GM19467 (cell line): ENCODE data around the gene OPRL1.

ENCODE experiments used
- ATAC-seq: cut with Tn5 transposase; IDR thresholded peaks from one replicate; pipeline ENCODE4 v1.9.1; 2021; ENCODE audit warnings: mild to moderate bottlenecking, moderate library complexity; ENCODE audit not compliant: unreplicated experiment

Gene OPRL1

GRCh38 chr20:64101731-64102621, 22.1 kb downstream of the OPRL1 start:
- ATAC-seq, result no peak

GRCh38 chr20:64102647-64103354, 22.9 kb downstream of the OPRL1 start:
- ATAC-seq, result no peak

DNA sequence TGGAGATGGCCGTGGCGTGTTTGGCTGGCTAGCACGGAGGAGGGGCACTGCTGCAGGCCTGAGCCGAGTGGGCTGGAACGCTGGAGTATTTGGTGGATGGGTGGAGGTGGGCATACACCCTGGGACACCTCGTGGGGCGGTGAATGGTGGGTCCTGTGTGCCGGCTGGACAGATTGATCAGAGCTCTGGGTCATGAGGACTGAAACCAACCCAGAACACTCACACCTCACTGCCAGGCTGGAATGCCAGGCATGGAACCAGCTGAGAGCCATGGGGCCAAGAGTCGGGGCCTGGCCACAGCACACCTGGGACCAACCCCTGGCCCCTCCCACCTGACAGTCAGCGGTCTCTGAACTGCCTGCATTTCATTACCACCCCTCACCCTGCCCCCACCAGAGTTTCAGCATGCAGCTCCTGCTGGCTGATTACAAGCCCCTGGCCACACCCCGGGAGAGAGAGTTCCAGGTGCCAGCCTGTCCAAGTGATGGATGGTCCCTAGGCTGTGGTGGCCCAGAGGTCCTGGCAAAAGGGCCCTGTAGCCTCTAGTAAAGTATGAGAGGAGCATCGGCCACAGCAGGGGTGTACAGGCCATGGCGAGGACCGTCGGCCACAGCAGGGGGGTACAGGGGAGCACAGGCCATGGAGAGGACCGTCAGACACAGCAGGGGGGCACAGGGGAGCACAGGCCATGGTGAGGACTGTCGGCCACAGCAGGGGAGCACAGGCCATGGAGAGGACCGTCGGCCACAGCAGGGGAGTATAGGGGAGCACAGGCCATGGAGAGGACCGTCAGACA, 24.2 kb downstream of the OPRL1 start:
- no peak for ATAC-seq

DNA sequence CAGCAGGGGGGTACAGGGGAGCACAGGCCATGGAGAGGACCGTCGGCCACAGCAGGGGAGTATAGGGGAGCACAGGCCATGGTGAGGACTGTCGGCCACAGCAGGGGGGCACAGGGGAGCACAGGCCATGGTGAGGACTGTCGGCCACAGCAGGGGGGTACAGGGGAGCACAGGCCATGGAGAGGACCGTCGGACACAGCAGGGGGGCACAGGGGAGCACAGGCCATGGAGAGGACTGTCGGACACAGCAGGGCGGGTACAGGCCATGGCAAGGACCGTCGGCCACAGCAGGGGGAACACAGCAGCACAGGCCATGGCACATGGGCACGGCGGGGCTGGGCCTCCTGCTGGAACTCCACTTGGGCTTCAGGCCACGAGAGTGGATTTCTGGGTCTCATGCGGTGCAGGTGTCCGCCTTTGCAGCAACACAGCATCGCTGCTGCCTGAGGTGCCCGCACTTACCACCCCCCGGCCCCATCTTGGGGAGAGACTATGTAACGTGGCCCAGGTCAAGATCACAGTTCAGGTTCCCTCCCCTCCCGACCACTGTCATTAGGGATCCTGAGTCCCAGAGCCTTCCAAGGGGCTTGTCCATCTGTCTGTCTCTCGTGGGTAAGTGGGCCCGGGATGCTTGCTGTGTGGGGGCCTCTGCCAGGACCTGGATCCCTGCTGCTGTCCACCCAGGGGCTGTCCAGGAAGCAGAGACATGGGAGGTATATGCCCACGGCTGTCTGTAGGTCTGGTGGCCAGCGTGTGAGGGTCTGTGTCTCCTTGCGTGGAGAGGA, 25.0 kb downstream of the OPRL1 start:
- no peak for ATAC-seq

GRCh38 chr20:64105846-64106434, 26.1 kb downstream of the OPRL1 start:
- no peak for ATAC-seq

DNA sequence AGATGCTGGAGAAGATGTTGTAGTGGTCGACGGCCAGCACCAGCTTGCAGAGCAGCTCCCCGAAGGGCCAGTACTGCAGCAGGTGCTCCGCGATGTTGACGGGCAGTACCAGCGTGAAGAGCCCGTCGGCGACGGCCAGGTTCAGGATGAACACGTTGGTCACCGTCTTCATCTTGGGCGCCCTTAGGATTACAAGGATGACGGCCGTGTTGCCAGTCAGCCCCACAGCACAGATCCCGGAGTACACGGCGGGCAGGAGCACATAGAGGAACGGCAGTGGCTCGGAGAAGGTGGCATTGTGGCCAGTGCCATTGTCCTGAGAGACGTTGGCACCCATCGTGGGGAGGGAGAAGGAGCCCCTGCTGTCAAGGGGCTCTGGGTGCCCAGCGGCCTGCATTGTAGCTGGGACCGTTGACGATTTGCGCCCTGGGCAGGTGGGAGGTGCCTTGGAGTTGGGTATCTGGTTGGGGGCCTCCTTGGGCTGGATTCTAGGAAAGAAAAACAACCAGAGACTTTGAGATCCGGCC, 26.6 kb downstream of the OPRL1 start:
- ATAC-seq, result no peak

- ATAC-seq, result no peak
These were observed 27.3 kb downstream of the OPRL1 start, which contains the start of gene NPBWR2 for GRCh38 chr20:64106981-64107735. Gene NPBWR2 (minus strand): TSS chr20:64107565. CDS start chr20:64106831, 734 bp downstream.

DNA sequence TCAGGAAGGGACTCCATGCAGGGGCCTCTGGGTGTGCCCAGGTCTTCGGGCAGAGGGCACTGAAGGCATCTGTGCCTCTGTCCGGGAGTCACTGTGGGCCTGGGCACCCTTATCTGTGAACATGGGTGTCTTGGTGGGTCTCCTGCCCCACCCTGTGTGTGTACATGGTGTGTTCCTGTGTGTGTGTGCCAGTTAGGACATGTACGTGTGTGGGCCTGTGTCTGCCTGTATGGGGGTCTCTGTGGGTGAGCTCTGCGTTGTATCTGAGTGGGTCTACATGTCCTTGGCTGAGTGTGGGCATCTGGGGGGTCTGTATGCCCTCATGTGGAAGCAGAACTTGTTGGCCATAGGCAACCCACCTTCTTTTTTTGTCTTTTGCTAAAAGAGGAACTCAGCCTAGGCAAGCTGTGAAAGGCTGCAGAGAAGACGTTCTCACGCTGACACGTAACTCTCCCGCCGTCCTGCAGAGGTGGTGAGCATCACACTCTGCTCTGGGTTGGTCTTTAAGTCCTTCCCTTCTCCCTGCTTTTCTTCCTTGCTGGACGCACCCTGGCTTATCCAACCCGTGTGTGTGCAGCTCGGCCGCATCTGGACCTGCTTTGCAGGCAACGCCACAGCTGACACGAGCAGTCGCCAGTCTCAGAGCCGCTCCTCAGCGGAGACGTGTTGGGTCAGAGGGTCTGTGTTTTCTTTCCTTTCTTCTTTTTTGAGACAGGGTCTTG, 28.0 kb downstream of the OPRL1 start:
- ATAC-seq, result no peak

DNA sequence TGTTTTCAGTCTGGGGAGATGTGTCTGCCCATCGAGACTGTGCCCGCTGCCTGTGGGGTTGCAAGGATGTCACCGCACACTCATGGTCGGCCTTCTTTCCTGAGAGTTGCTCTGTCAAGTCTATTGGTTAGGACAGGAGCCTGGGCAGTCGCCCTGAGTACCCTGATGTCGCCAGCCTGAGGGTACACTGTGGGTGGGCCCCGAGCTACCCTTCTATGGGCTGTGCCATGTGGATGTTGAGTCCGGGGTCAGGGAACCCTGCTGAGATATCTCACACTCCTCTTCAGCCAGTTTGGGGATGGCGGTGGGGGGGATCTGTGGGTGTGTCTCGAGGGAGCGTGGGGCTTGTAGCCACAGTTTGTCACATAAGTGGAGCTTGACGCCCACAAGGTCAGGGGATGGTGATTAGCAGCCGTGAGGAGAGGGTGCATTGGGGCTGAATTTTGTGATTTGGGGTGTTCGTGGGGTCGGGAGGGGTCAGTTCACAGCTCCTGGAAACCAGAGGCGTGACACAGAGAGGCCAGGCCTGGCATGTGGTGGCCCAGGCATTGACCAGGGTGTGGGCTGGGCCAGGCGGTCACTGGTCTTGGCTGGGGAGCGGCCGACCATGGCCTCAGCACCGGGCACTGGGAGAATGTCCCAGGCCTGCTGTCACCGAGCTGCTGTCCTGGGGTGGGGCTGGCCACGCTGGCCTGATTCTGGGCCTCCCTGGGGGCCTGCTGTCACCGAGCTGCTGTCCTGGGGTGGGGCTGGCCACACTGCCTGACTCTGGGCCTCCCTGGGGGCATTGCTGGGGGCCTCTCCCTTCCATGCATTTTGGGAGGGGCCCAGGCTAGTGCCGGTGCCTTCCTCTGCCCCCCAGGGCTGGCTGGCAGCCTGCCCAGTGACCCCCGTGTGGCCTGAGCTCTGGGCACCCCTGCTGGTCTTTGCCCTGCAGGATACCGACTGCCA, 29.1 kb downstream of the OPRL1 start:
- no peak for ATAC-seq

DNA sequence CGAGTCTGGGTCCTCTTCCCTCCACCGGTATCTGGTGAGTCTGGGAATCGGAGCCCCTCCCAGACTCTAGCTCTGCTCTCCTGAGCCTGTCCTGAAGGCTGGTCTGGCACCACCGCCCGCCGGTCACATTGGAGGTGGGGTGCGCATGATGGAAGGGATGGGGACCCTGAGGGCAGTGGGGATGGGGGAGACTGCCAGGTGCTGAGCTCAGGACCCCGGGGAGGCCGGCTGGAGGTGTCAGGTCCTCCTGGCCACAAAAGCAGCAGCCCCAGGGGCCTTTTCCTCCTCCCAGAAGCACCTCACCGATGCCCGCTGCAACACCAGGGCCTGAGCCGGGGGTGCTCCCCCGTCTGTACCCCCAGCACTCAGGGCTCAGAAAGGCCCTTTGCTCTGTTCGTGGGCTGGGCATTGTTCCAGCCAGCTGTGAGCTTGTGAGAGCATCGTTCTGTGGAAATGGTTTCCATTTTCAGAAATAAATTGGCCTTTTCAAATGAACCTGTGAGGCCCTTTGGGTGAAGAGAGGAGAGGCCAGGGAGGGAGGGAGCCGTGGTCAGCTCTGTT, 30.0 kb downstream of the OPRL1 start:
- ATAC-seq, result no peak

GRCh38 chr20:64110411-64111068, 30.7 kb downstream of the OPRL1 start:
- no peak for ATAC-seq

DNA sequence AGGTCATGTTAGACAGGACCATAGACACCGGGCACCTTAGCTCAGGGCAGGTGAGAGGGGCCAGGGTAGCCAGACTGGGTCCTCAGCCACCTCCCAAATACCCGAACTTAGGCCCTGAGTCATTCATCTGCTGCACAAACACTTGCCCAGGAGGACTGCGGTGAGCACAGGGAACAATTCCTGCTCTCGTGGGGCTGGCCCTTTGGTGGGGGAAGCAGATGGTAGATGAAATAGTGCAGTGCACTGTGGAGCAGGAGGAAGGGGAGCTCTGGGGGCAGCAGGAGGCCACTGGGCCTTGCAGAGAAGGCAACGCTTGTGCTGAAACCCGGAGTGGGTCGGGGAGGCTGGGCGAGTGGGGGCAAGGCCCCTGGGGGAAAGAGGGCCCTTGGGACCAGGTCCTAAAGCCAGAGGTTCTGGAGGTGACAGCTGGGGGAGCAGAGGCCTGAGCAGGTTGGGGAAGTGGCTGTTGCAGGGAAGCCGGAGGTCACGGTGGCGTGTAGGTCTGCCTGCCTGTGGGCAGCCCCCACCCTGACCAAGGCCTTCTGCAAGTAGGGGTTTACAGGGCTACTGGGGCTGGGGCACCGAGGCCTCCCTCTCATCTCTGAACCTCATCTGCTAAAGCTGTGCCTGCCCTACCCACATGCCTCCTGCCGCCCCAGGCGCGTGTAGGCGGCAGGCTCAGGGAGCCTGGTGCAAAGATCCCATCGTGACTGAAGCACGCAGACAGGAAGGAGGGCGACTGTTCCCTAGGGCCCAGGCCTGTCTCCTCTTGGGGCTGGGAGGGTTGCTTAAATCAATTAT, 32.2 kb downstream of the OPRL1 start:
- no peak for ATAC-seq

DNA sequence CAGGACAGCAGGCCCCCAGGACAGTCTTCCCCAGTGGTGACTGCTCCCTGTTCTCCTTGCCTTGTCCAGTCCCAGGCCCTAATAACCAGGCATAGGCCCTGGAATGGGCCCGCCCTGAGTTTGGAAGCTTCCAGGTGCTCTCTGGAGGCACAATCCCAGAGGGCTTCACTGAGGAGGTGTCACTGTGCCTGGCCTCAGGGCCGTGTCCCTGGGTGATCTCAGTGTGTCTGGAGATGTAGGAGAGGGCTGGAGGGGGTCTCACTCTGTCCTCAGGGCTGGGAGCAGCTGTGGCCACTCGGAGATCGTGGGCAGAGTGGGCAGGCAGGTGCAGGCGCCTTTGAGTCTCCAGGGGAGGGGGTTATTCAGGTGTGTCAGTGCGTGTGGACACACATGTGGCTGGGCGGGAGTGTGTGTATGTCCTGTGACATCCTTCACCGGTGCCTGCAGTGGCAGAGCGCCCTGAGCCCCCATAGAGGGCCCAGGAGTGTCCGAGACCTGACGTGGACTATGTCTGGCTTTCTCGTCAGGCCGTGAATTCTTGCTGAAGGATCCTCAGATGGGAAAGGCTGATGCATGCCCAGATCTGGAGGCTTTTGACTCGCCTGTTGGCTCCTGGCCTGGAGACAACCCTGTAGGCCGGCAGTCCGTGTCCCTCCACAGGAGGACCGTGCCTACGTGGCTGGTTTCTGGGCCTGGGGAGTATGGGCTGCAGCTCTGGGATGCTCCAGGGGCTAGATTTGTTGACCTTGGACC, 33.0 kb downstream of the OPRL1 start:
- no peak for ATAC-seq

GRCh38 chr20:64113444-64113775, 33.5 kb downstream of the OPRL1 start:
- ATAC-seq, result no peak

- no peak for ATAC-seq
These were observed 34.0 kb downstream of the OPRL1 start for GRCh38 chr20:64113796-64114355.
